ENCODE data around the gene VIT.

GRCh38 chr2:36798724-36799123, 102.2 kb downstream of the VIT start:
- TF ChIP-seq CTCF (IDR thresholded peaks at IDR 0.05; ENCODE audit: insufficient read depth, low read length, poor library complexity, severe bottlenecking) = no peak
- no peak for TF ChIP-seq EZH2phosphoT487 (conservative IDR thresholded peaks at IDR 0.05; ENCODE audit: low read length)

All from SU-DHL-6 (cell line).